Astrocyte of the spinal cord (primary cell): ENCODE data around the gene ABCD4.
"Not testable (repeated sequence)": the region's sequence is repeated elsewhere in the genome, so short reads cannot be mapped to it uniquely, and the experiment has no call there.

Experiments used
- DNase-seq: peaks from one replicate; pipeline ENCODE4 v3.0.0; 2011; ENCODE audit warnings: low read depth, low spot score
- H3K4me3 ChIP-seq: 2 replicates; pipeline ENCODE4 v1.5.1; 2011; ENCODE audit warnings: low read depth, mild to moderate bottlenecking, low read length, moderate library complexity
- CTCF ChIP-seq: IDR thresholded peaks from 2 replicates; pipeline ENCODE4 v1.5.1; 2012; ENCODE audit warnings: low read depth, mild to moderate bottlenecking, low read length, inconsistent platforms
- in situ Hi-C: cut with HindIII; loops from 2 replicates; pipeline ENCODE4 v1.10.0; 2017; ENCODE audit warnings: low sequenced_read_pairs

The ABCD4 gene

GRCh38 chr14:74347795-74348100 lies 45.0 kb upstream of the ABCD4 start:
- DNase-seq, result no peak
- H3K4me3 ChIP-seq, result no peak overlapping the region
- TF ChIP-seq CTCF, result no peak
- in situ Hi-C loops, result no loop called here

GRCh38 chr14:74347097-74347794 lies 44.5 kb upstream of the ABCD4 start:
- no peak for DNase-seq
- no peak for TF ChIP-seq CTCF
- in situ Hi-C loops, result no loop called here
- no peak overlapping the region for H3K4me3 ChIP-seq

GRCh38 chr14:74346341-74346740 lies 43.6 kb upstream of the ABCD4 start:
- no peak for TF ChIP-seq CTCF
- no peak for DNase-seq
- in situ Hi-C loops, result no loop called here
- no peak overlapping the region for H3K4me3 ChIP-seq

GRCh38 chr14:74333909-74334308 lies 31.2 kb upstream of the ABCD4 start:
- DNase-seq, result peak; percentile 87
- no peak for TF ChIP-seq CTCF
- no peak overlapping the region for H3K4me3 ChIP-seq
- in situ Hi-C loops, result no loop called here

- H3K4me3 ChIP-seq, DNase-seq, in situ Hi-C loops: not testable (repeated sequence)
Measured at GRCh38 chr14:74329950-74330552, 27.3 kb upstream of the ABCD4 start.

- no peak for DNase-seq
Measured at GRCh38 chr14:74326369-74327152, 23.8 kb upstream of the ABCD4 start.

More at GRCh38 chr14:74326369-74327152, 23.8 kb upstream of the ABCD4 start:
- no peak overlapping the region for H3K4me3 ChIP-seq
- no peak for TF ChIP-seq CTCF
- in situ Hi-C loops, result no loop called here
